ENCODE results near the gene EME2. TPM values are rescaled to one million over a fixed set of nuclear protein-coding genes. Genes with fewer than 3 reads are reported as not detected.

EME2 gene
- total and polyA plus RNA-seq, 4 donors: 1.6 to 23.7 (median 18.2) TPM

DNA sequence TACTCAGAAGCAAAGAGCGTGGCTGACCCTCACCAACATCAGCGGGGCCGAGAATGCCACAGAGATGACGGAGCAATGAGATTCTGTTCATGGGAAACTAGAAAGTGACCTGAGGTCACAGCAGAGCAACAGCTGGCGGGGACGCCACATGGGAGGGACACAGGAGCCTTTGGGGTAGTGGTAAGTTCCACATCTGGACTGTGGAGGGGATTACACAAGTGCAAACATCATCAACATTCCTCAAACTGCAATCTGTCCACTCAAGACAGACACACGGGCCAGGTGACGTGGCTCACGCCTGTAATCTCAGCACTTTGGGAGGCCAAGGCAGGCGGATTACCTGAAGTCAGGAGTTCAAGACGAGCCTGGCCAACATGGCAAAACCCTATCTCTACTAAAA, 42.9 kb downstream of the EME2 start:
- H3K4me1 ChIP-seq (ENCODE audit: control insufficient read depth in 1 of 2, insufficient read depth in 2 of 2, low read length in 2 of 2): no peaks in the 10 kb centered on the region

GRCh38 chr16:1816396-1817275, 44.0 kb downstream of the EME2 start:
- ATAC-seq (ENCODE audit: low FRiP score): no peak
- intact Hi-C loops (cut with DNase I): no loop called here
- Histone ChIP-seq H3K27me3 (ENCODE audit: control insufficient read depth in 1 of 2, insufficient read depth in 2 of 2, low read length in 1 of 2) (no peaks in the 10 kb centered on the region), H3K27ac (ENCODE audit: low read depth in 1 of 2, low read length in 2 of 2) (no peak overlapping the region), H3K4me1 (ENCODE audit: control insufficient read depth in 1 of 2, insufficient read depth in 2 of 2, low read length in 2 of 2) (no peaks in the 10 kb centered on the region), H3K9me3 (ENCODE audit: control insufficient read depth, low read length) (no peaks in the 10 kb centered on the region), H3K4me3 (ENCODE audit: low read length in 2 of 2) (no peak overlapping the region), H3K36me3 (ENCODE audit: control insufficient read depth in 1 of 2, insufficient read depth in 2 of 2, low read length in 1 of 2) (peaks cover 0 to 6% of the 10 kb centered on the region in 2 donors)
- WGBS, 2 donors: 92 to 93% methylated on average over 38 to 40 of the region's 40 CpGs
- DNase-seq: peak in 1 of 2 donors; percentile 71

More for the DNA sequence above, 42.9 kb downstream of the EME2 start:
- Histone ChIP-seq H3K27ac (ENCODE audit: low read depth in 1 of 2, low read length in 2 of 2) (no peak overlapping the region), H3K36me3 (ENCODE audit: control insufficient read depth in 1 of 2, insufficient read depth in 2 of 2, low read length in 1 of 2) (peaks cover 0 to 6% of the 10 kb centered on the region in 2 donors), H3K9me3 (ENCODE audit: control insufficient read depth, low read length) (no peaks in the 10 kb centered on the region), H3K27me3 (ENCODE audit: control insufficient read depth in 1 of 2, insufficient read depth in 2 of 2, low read length in 1 of 2) (no peaks in the 10 kb centered on the region), H3K4me3 (ENCODE audit: low read length in 2 of 2) (no peak overlapping the region)
- ATAC-seq (ENCODE audit: low FRiP score) (no peak), DNase-seq (peak in 1 of 2 donors; percentile 51)
- WGBS, 2 donors: 89 to 90% methylated on average over 11 of the region's 11 CpGs
- intact Hi-C loops (cut with DNase I): no loop called here

- Histone ChIP-seq H3K4me3 (ENCODE audit: low read length in 2 of 2) (no peak overlapping the region), H3K27ac (ENCODE audit: low read depth in 1 of 2, low read length in 2 of 2) (no peak overlapping the region), H3K36me3 (ENCODE audit: control insufficient read depth in 1 of 2, insufficient read depth in 2 of 2, low read length in 1 of 2) (peaks cover 0 to 6% of the 10 kb centered on the region in 2 donors), H3K9me3 (ENCODE audit: control insufficient read depth, low read length) (no peaks in the 10 kb centered on the region), H3K4me1 (ENCODE audit: control insufficient read depth in 1 of 2, insufficient read depth in 2 of 2, low read length in 2 of 2) (no peaks in the 10 kb centered on the region), H3K27me3 (ENCODE audit: control insufficient read depth in 1 of 2, insufficient read depth in 2 of 2, low read length in 1 of 2) (no peaks in the 10 kb centered on the region)
- DNase-seq: peak in 1 of 2 donors; percentile 47
- WGBS, 2 donors: 93 to 96% methylated on average over 9 of the region's 9 CpGs
- intact Hi-C loops (cut with DNase I): no loop called here
- ATAC-seq (ENCODE audit: low FRiP score): no peak
These were observed 44.6 kb downstream of the EME2 start for GRCh38 chr16:1817276-1817589.

DNA sequence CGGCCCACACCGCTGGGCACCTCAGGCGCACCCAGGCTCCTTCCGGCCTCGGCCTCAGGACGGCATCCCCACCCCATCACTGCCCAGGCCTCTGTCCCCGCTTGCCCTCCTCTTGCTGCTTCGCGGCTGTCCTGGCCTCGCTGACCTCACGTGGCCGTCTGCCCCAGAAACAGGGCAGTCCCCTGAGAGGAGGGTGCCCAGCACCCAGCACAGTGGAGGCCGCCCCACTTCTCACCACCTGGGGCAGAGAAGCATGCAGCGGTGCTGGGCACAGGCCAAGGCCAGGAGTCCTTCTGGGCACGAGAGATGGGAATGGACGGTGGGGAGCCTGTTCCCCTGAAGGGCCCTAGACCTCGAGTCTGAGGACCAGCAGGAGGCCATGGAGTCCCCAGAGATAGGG, 45.1 kb downstream of the EME2 start:
- no peaks in the 10 kb centered on the region for H3K9me3 ChIP-seq (ENCODE audit: control insufficient read depth, low read length)
- H3K27ac ChIP-seq (ENCODE audit: low read depth in 1 of 2, low read length in 2 of 2): no peak overlapping the region
- ATAC-seq (ENCODE audit: low FRiP score) (no peak), DNase-seq (no peak)
- H3K27me3 ChIP-seq (ENCODE audit: control insufficient read depth in 1 of 2, insufficient read depth in 2 of 2, low read length in 1 of 2): no peaks in the 10 kb centered on the region
- peaks cover 0 to 6% of the 10 kb centered on the region in 2 donors for H3K36me3 ChIP-seq (ENCODE audit: control insufficient read depth in 1 of 2, insufficient read depth in 2 of 2, low read length in 1 of 2)
- H3K4me3 ChIP-seq (ENCODE audit: low read length in 2 of 2): no peak overlapping the region
- intact Hi-C loops (cut with DNase I): no loop called here
- no peaks in the 10 kb centered on the region for H3K4me1 ChIP-seq (ENCODE audit: control insufficient read depth in 1 of 2, insufficient read depth in 2 of 2, low read length in 2 of 2)
- 87 to 91% methylated on average over 17 of the region's 17 CpGs for WGBS, 2 donors

- 94 to 95% methylated on average over 23 to 27 of the region's 27 CpGs for WGBS, 2 donors
- Histone ChIP-seq H3K4me1 (ENCODE audit: control insufficient read depth in 1 of 2, insufficient read depth in 2 of 2, low read length in 2 of 2) (no peaks in the 10 kb centered on the region), H3K4me3 (ENCODE audit: low read length in 2 of 2) (no peak overlapping the region), H3K9me3 (ENCODE audit: control insufficient read depth, low read length) (no peaks in the 10 kb centered on the region), H3K27ac (ENCODE audit: low read depth in 1 of 2, low read length in 2 of 2) (no peak overlapping the region), H3K27me3 (ENCODE audit: control insufficient read depth in 1 of 2, insufficient read depth in 2 of 2, low read length in 1 of 2) (no peaks in the 10 kb centered on the region), H3K36me3 (ENCODE audit: control insufficient read depth in 1 of 2, insufficient read depth in 2 of 2, low read length in 1 of 2) (peaks cover 0 to 6% of the 10 kb centered on the region in 2 donors)
- ATAC-seq (ENCODE audit: low FRiP score) (no peak), DNase-seq (no peak)
- intact Hi-C loops (cut with DNase I): no loop called here
These were observed 45.7 kb downstream of the EME2 start for GRCh38 chr16:1818204-1818872.

DNA sequence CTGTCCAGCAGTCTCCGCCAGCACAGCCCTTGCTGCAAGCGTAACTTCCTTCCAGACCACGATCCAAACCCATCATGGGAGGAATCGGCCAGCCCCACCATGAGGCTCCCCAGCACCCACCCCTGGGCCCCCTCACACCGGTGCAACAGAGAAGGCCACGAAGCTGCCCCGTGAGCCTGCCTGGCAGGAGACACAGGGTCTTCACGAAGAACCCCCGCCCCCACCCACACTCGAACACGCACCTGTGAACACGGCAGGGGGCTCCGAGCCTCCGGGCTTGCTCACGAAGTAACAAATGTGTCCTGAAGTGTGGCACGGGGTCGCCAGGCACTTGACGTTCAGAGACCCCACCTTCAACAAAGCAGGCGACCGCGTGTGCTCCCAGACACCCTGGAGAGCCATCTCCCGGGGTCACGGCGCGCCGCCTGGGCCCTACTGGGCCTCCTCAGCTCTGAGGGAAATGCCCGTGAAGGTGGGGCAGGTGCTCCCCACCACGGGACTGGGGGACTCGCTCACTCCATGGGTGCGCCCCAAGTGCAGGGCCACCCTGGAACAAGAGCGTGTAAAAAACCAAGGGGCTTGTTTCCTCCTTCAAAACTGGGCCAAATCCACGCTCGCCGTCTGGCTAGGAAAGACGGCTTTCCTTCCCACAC, 46.4 kb downstream of the EME2 start:
- no peak for ATAC-seq (ENCODE audit: low FRiP score)
- H3K9me3 ChIP-seq (ENCODE audit: control insufficient read depth, low read length): no peaks in the 10 kb centered on the region
- H3K27me3 ChIP-seq (ENCODE audit: control insufficient read depth in 1 of 2, insufficient read depth in 2 of 2, low read length in 1 of 2): no peaks in the 10 kb centered on the region
- no peaks in the 10 kb centered on the region for H3K4me1 ChIP-seq (ENCODE audit: control insufficient read depth in 1 of 2, insufficient read depth in 2 of 2, low read length in 2 of 2)
- no peak overlapping the region for H3K27ac ChIP-seq (ENCODE audit: low read depth in 1 of 2, low read length in 2 of 2)
- WGBS, 2 donors: 93% methylated on average over 35 of the region's 35 CpGs
- peaks cover 0 to 6% of the 10 kb centered on the region in 2 donors for H3K36me3 ChIP-seq (ENCODE audit: control insufficient read depth in 1 of 2, insufficient read depth in 2 of 2, low read length in 1 of 2)
- DNase-seq: no peak
- H3K4me3 ChIP-seq (ENCODE audit: low read length in 2 of 2): no peak overlapping the region
- intact Hi-C loops (cut with DNase I): no loop called here

DNA sequence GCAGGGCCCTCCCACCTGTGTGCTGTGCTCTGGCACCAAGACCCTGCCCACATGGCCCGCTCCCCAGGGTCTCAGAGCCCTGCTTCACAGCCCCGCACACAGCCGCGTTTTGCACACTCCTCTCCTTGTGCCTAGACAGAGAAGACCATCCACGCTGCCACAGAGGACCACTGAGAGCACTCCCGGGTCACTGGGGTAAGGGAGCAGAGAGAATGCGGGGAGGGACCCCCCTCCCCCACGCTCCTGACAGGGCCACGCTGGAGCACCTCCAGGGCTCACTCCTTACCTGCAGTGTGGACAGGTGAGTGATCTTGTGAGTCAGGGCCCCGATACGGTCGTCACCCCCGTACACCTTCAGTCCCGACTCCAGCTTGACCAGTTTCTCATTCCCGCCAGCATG, 47.0 kb downstream of the EME2 start:
- H3K27ac ChIP-seq (ENCODE audit: low read depth in 1 of 2, low read length in 2 of 2): no peak overlapping the region
- H3K4me3 ChIP-seq (ENCODE audit: low read length in 2 of 2): no peak overlapping the region
- no peaks in the 10 kb centered on the region for H3K4me1 ChIP-seq (ENCODE audit: control insufficient read depth in 1 of 2, insufficient read depth in 2 of 2, low read length in 2 of 2)
- intact Hi-C loops (cut with DNase I): no loop called here
- ATAC-seq (ENCODE audit: low FRiP score) (no peak), DNase-seq (no peak)
- WGBS, 2 donors: 91% methylated on average over 15 of the region's 15 CpGs
- no peaks in the 10 kb centered on the region for H3K27me3 ChIP-seq (ENCODE audit: control insufficient read depth in 1 of 2, insufficient read depth in 2 of 2, low read length in 1 of 2)
- no peaks in the 10 kb centered on the region for H3K9me3 ChIP-seq (ENCODE audit: control insufficient read depth, low read length)
- H3K36me3 ChIP-seq (ENCODE audit: control insufficient read depth in 1 of 2, insufficient read depth in 2 of 2, low read length in 1 of 2): peaks cover 0 to 6% of the 10 kb centered on the region in 2 donors

GRCh38 chr16:1820096-1820945, 47.7 kb downstream of the EME2 start:
- H3K27me3 ChIP-seq (ENCODE audit: control insufficient read depth in 1 of 2, insufficient read depth in 2 of 2, low read length in 1 of 2): no peaks in the 10 kb centered on the region
- 90 to 91% methylated on average over 24 to 25 of the region's 25 CpGs for WGBS, 2 donors
- intact Hi-C loops (cut with DNase I): no loop called here

More at GRCh38 chr16:1820096-1820945, 47.7 kb downstream of the EME2 start:
- H3K4me3 ChIP-seq (ENCODE audit: low read length in 2 of 2): no peak overlapping the region
- DNase-seq (no peak), ATAC-seq (ENCODE audit: low FRiP score) (no peak)
- H3K27ac ChIP-seq (ENCODE audit: low read depth in 1 of 2, low read length in 2 of 2): no peak overlapping the region
- no peaks in the 10 kb centered on the region for H3K4me1 ChIP-seq (ENCODE audit: control insufficient read depth in 1 of 2, insufficient read depth in 2 of 2, low read length in 2 of 2)
- H3K36me3 ChIP-seq (ENCODE audit: control insufficient read depth in 1 of 2, insufficient read depth in 2 of 2, low read length in 1 of 2): peaks cover 0 to 6% of the 10 kb centered on the region in 2 donors
- H3K9me3 ChIP-seq (ENCODE audit: control insufficient read depth, low read length): no peaks in the 10 kb centered on the region
